Fibroblast of lung (primary cell): ENCODE data around the gene TANC1. TPM values are rescaled to one million over a fixed set of nuclear protein-coding genes. Genes with fewer than 3 reads are reported as not detected.
A peak's percentile ranks its signal among the peaks of the same experiment; 100 is the strongest.

ENCODE experiments used
- DNase-seq, 2 donors: peaks; one replicate each; pipeline versions ENCODE4 v3.0.0 to v3.0.0-alpha.2; 2010; ENCODE audit warnings: low read depth in 2 of 2
- H2AFZ ChIP-seq: 2 replicates; pipeline ENCODE4 v1.5.1; 2012; ENCODE audit warnings: low read length, control low read depth, inconsistent platforms
- H3K27ac ChIP-seq: 2 replicates; pipeline ENCODE4 v1.5.1; 2011; ENCODE audit warnings: low read length, control low read depth; ENCODE audit not compliant: insufficient read depth
- H3K27me3 ChIP-seq: 2 replicates; pipeline ENCODE4 v1.5.1; 2011; ENCODE audit warnings: mild to moderate bottlenecking, low read length; ENCODE audit not compliant: control insufficient read depth, insufficient read depth
- H3K36me3 ChIP-seq: 2 replicates; pipeline ENCODE4 v1.5.1; 2011; ENCODE audit warnings: low read length; ENCODE audit not compliant: control insufficient read depth, insufficient read depth
- H3K4me1 ChIP-seq: 2 replicates; pipeline ENCODE4 v1.5.1; 2011; ENCODE audit warnings: low read length; ENCODE audit not compliant: control insufficient read depth, insufficient read depth; ENCODE audit errors: extremely low read depth
- H3K4me2 ChIP-seq: 2 replicates; pipeline ENCODE4 v1.5.1; 2011; ENCODE audit warnings: low read length, control low read depth; ENCODE audit not compliant: insufficient read depth; ENCODE audit errors: extremely low read depth
- H3K4me3 ChIP-seq, 4 experiments: fragments of 200-600 bp in 1 of 4; sonication (generic) in 1 of 4; replicated peaks in 1 of 4; 2 replicates each; pipeline ENCODE4 v1.5.1; 2011 to 2016; ENCODE audit warnings: low read length in 4 of 4, low read depth in 3 of 4, mild to moderate bottlenecking in 3 of 4, control low read depth in 2 of 4, inconsistent platforms in 1 of 4, mixed read lengths in 1 of 4; ENCODE audit not compliant: insufficient read depth in 1 of 4; ENCODE audit errors: control extremely low read depth in 1 of 4
- H3K79me2 ChIP-seq: 2 replicates; pipeline ENCODE4 v1.5.1; 2012; ENCODE audit warnings: mild to moderate bottlenecking, low read length, inconsistent platforms; ENCODE audit not compliant: control insufficient read depth, insufficient read depth
- H3K9ac ChIP-seq: 2 replicates; pipeline ENCODE4 v1.5.1; 2011; ENCODE audit warnings: mild to moderate bottlenecking, low read length, control low read depth; ENCODE audit not compliant: insufficient read depth
- H3K9me3 ChIP-seq: 2 replicates; pipeline ENCODE4 v1.5.1; 2012; ENCODE audit warnings: low read depth, low read length; ENCODE audit not compliant: control insufficient read depth, insufficient read depth
- H4K20me1 ChIP-seq: 2 replicates; pipeline ENCODE4 v1.5.1; 2011; ENCODE audit warnings: low read length; ENCODE audit not compliant: control insufficient read depth, insufficient read depth; ENCODE audit errors: extremely low read depth
- EZH2 ChIP-seq: IDR thresholded peaks from 2 replicates; pipeline ENCODE4 v1.5.1; 2012; ENCODE audit warnings: low read length, control low read depth, mild to moderate bottlenecking; ENCODE audit errors: missing control alignments
- polyA plus RNA-seq, 2 donors: library from polyadenylated mRNA; depleted of rRNA in 1 of 2; stranded (reverse) in 1 of 2; unstranded in 1 of 2; fragments of >200 nt; gene quantifications; 2 replicates each; pipeline ENCODE4 v1.2.1, GENCODE V29; 2011 to 2012; ENCODE audit warnings: missing spikeins in 1 of 2
- total RNA-seq: library from RNA; depleted of rRNA; stranded (reverse); fragments of >200 nt; gene quantifications from 2 replicates; pipeline ENCODE4 v1.2.1, GENCODE V29; 2014
- TF ChIP-seq, protein P1 (sequence below), 2 donors: IDR thresholded peaks in 1 of 2; conservative IDR thresholded peaks in 1 of 2; 1 replicate in 1 of 2; 2 replicates in 1 of 2; pipeline ENCODE4 v1.5.1; 2011 to 2012; ENCODE audit warnings: low read length in 2 of 2, control low read depth in 1 of 2, inconsistent platforms in 1 of 2, low read depth in 1 of 2, mild to moderate bottlenecking in 1 of 2

Gene TANC1
- total and polyA plus RNA-seq, 2 donors (not counting 1 experiment from before 2014, with no cell fraction given) = 32.7 to 41.9 TPM

DNA sequence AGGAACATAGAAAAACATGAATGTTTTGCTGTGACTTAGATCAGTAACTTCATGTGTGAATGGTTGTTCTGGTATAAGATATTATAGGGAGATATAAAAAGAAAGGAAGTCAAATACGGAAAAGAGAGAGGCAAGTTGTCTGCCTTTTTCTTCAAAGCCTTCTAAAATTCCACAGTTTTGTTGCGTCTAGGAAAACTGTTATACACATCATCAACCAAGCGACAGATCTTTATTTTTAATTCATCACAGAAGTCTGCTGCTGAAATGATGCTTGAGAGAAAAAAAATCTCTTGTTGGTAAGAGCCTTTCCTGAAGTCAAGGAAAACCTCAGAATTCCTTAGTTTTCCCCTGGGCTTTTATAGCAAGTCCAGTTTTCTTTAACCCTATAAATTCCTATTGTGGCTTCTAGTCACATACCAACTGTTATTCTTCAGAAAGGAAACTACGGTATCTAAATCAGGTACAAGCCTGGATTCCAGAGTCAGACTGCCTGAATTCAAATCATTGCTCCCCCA lies 36.3 kb upstream of the TANC1 start:
- Histone ChIP-seq H3K36me3 (no peaks in the 10 kb centered on the region), H3K4me3 (no peak overlapping the region), H3K27me3 (no peaks in the 10 kb centered on the region), H3K4me2 (peak overlapping the region; percentile 4), H3K9ac (no peak overlapping the region), H4K20me1 (no peaks in the 10 kb centered on the region), H2AFZ (no peak overlapping the region), H3K9me3 (no peaks in the 10 kb centered on the region), H3K27ac (peak overlapping the region; percentile 6), H3K79me2 (no peaks in the 10 kb centered on the region), H3K4me1 (peaks cover 7% of the 10 kb centered on the region)
- DNase-seq = peak; percentile 47 to 70
- TF ChIP-seq, protein P1, sequence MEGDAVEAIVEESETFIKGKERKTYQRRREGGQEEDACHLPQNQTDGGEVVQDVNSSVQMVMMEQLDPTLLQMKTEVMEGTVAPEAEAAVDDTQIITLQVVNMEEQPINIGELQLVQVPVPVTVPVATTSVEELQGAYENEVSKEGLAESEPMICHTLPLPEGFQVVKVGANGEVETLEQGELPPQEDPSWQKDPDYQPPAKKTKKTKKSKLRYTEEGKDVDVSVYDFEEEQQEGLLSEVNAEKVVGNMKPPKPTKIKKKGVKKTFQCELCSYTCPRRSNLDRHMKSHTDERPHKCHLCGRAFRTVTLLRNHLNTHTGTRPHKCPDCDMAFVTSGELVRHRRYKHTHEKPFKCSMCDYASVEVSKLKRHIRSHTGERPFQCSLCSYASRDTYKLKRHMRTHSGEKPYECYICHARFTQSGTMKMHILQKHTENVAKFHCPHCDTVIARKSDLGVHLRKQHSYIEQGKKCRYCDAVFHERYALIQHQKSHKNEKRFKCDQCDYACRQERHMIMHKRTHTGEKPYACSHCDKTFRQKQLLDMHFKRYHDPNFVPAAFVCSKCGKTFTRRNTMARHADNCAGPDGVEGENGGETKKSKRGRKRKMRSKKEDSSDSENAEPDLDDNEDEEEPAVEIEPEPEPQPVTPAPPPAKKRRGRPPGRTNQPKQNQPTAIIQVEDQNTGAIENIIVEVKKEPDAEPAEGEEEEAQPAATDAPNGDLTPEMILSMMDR (conservative IDR thresholded peaks at IDR 0.05 in 1 of 2, IDR thresholded peaks at IDR 0.05 in 1 of 2; ENCODE audit: low read depth in 1 of 2, low read length in 2 of 2) = no peak
- TF ChIP-seq EZH2 = no peak

DNA sequence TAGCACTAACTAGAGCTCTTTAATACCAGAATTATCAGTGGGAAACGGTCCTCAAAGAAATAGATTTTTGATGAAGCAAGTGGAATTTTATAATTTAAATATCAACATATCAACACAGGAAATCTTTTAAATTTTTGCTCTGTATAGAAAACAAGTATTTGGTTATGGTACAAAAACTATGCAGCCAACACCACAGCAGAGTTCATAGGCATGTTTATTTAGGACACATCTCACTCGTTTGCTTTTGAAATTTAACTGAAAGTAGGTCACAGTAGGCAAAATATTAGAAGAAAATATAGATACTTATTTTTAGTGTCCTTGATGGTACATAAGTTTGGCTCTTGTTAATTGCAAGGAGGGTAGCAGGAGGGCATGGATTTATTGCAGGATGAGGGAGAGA lies 34.3 kb upstream of the TANC1 start:
- no peak overlapping the region for H3K9ac ChIP-seq
- H2AFZ ChIP-seq = no peak overlapping the region
- no peaks in the 10 kb centered on the region for H3K27me3 ChIP-seq
- H3K9me3 ChIP-seq = no peaks in the 10 kb centered on the region
- H4K20me1 ChIP-seq = no peaks in the 10 kb centered on the region
- H3K36me3 ChIP-seq = no peaks in the 10 kb centered on the region
- TF ChIP-seq, protein P1 (conservative IDR thresholded peaks at IDR 0.05 in 1 of 2, IDR thresholded peaks at IDR 0.05 in 1 of 2; ENCODE audit: low read depth in 1 of 2, low read length in 2 of 2) = no peak
- no peak for TF ChIP-seq EZH2
- no peak overlapping the region for H3K4me3 ChIP-seq
- H3K4me2 ChIP-seq = no peak overlapping the region
- peaks cover 7% of the 10 kb centered on the region for H3K4me1 ChIP-seq
- no peak overlapping the region for H3K27ac ChIP-seq
- H3K79me2 ChIP-seq = no peaks in the 10 kb centered on the region
- DNase-seq = no peak

DNA sequence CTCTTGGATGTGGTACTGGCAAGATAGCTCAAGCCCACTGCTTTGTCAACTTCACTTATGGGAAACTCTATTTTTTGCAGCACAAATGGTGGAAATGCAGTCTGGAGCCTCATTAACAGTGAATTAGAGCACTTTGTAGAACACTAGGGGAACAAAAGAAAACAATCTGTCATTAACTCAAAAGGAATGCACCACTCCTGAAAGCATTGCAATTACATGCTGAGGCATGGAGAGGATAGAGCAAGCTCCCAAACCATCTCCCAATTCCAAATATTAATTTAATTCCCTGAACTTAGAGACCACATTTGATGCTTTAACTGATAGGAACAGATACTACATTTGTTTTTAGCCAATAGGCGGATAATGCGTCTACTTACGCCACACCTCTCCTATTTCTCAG lies 32.8 kb upstream of the TANC1 start:
- Histone ChIP-seq H3K36me3 (no peaks in the 10 kb centered on the region), H2AFZ (no peak overlapping the region), H3K27me3 (no peaks in the 10 kb centered on the region), H3K4me1 (peaks cover 7% of the 10 kb centered on the region), H3K4me3 (no peak overlapping the region), H3K27ac (no peak overlapping the region), H3K79me2 (no peaks in the 10 kb centered on the region), H3K9ac (no peak overlapping the region), H3K4me2 (no peak overlapping the region), H3K9me3 (no peaks in the 10 kb centered on the region), H4K20me1 (no peaks in the 10 kb centered on the region)
- no peak for TF ChIP-seq EZH2
- TF ChIP-seq, protein P1 (conservative IDR thresholded peaks at IDR 0.05 in 1 of 2, IDR thresholded peaks at IDR 0.05 in 1 of 2; ENCODE audit: low read depth in 1 of 2, low read length in 2 of 2) = no peak
- DNase-seq = no peak
